K562 (cell line): ENCODE data around the gene DEF6. TPM values are rescaled to one million over a fixed set of nuclear protein-coding genes. Genes with fewer than 3 reads are reported as not detected.

Experiments
- HDAC6 ChIP-seq: IDR thresholded peaks from 2 replicates; pipeline ENCODE4 v1.6.1; 2012; ENCODE audit warnings: low read depth, mild to moderate bottlenecking, control low read depth, inconsistent platforms, low read length, moderate library complexity
- ZBTB40 ChIP-seq, 2 experiments: fragments of 450-650 bp in 1 of 2; sonication (generic) in 1 of 2; formaldehyde crosslinking in 1 of 2; IDR thresholded peaks; 2 replicates each; pipeline versions ENCODE4 v1.7.1 to v1.9.0; 2016 to 2022; ENCODE audit warnings: inconsistent platforms in 1 of 2, mild to moderate bottlenecking in 1 of 2, missing genetic modification reagents in 1 of 2
- polyA plus RNA-seq, 8 experiments: library from polyadenylated mRNA; depleted of rRNA in 4 of 8; stranded (reverse) in 5 of 8; unstranded in 3 of 8; fragments of >200 nt; fragmentation: Nextera tagmentation in 2 of 8; fragmentation: Illumina TruSeq in 1 of 8; extraction: Ambion mirVana in 2 of 8; extraction: Trizol in 1 of 8; gene quantifications; 2 replicates each; pipeline versions ENCODE4 v1.2.1 to v1.2.3, GENCODE V29; 2011 to 2014; ENCODE audit warnings: inconsistent platforms in 1 of 8, missing spikeins in 1 of 8
- total RNA-seq, 7 experiments: library from RNA; depleted of rRNA in 6 of 7; stranded (reverse); fragments of >200 nt in 6 of 7; fragmentation: Illumina TruSeq in 2 of 7; extraction: Trizol in 2 of 7; gene quantifications; 2 replicates each; pipeline versions ENCODE4 v1.2.1 to v1.2.3, GENCODE V29; 2011 to 2021; ENCODE audit warnings: low replicate concordance in 1 of 7

Gene DEF6
- total and polyA plus RNA-seq, 9 of the 15 experiments (the other 6 are each of a cell fraction or from before 2014, with no cell fraction given) = 1.3 to 44.6 (median 22.7) TPM

GRCh38 chr6:35367646-35368037 is 70.0 kb downstream of the DEF6 start (continued):
- TF ChIP-seq ZBTB40 (IDR thresholded peaks at IDR 0.05) = no peak
- TF ChIP-seq ZBTB40 (CRISPR knock-in tag; IDR thresholded peaks at IDR 0.05) = no peak
- no peak for TF ChIP-seq HDAC6
